ENCODE measurements around the gene SIGLEC15.

Gene SIGLEC15

DNA sequence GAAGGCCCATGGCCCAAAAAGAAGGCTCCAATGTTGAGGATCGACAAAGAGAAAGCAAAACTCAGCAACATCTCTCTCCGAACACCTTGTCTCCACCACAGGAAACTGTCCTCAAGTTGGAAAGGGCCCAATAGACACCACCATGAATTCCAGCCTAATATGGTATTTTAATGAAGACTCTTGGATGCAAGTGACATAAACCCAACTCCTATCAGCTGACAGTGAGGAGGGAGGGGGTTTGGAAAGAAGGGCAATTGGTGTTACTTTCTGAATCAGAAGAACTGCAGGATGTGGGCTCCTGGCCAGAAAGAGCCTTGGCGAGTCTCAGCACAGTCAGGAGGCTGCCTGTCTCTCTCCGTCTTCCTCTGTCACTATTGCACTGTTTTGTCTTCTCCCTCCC lies 40.3 kb upstream of the SIGLEC15 start:
- TF ChIP-seq, protein P1, sequence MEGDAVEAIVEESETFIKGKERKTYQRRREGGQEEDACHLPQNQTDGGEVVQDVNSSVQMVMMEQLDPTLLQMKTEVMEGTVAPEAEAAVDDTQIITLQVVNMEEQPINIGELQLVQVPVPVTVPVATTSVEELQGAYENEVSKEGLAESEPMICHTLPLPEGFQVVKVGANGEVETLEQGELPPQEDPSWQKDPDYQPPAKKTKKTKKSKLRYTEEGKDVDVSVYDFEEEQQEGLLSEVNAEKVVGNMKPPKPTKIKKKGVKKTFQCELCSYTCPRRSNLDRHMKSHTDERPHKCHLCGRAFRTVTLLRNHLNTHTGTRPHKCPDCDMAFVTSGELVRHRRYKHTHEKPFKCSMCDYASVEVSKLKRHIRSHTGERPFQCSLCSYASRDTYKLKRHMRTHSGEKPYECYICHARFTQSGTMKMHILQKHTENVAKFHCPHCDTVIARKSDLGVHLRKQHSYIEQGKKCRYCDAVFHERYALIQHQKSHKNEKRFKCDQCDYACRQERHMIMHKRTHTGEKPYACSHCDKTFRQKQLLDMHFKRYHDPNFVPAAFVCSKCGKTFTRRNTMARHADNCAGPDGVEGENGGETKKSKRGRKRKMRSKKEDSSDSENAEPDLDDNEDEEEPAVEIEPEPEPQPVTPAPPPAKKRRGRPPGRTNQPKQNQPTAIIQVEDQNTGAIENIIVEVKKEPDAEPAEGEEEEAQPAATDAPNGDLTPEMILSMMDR (IDR thresholded peaks at IDR 0.05; ENCODE audit: low read depth, low read length, missing control alignments) = no peak
- no peak overlapping the region for H3K4me3 ChIP-seq (replicated peaks; ENCODE audit: low read depth, low read length)
- no peak for DNase-seq (ENCODE audit: extremely low read depth, low read depth)

DNA sequence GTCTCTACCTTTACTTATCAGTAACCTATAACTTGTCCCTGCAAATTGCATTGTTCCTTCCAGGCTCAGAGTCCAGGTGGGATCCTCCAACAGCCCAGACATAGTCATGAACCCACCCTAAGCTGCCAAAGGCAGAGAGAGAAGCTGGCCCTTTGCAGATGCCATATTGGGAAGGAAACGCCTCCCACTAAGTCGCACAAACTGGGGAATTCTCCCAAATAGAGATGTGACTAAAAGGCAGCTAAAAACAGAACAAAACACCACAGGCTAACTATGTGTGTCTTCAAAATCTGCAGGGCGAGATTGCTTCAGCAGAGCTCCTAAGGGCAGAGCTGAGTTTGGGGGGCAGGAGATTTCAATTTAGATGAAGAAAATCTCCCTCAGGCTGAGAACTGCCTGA lies 38.5 kb upstream of the SIGLEC15 start:
- TF ChIP-seq, protein P1 (IDR thresholded peaks at IDR 0.05; ENCODE audit: low read depth, low read length, missing control alignments) = no peak
- no peak overlapping the region for H3K4me3 ChIP-seq (replicated peaks; ENCODE audit: low read depth, low read length)
- DNase-seq (ENCODE audit: extremely low read depth, low read depth) = no peak

DNA sequence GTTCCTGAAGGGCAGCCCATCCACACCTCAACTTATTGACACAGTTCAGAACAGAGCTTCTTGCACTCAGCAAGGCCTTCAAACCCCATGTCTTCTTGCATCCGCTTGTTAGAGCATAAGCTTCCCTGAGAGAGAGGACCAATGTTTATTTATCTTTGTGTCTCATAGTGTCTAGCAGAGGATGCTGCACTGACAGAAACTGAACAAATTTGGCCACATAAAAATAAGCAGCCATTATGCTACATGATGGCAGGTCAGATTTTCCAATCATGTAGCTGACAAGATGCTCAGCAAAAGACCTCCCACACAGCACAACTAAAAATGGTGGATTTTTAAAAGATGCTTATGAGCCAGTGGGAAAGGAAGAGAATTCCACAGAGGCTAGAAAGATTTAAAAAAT lies 38.1 kb upstream of the SIGLEC15 start:
- no peak for DNase-seq (ENCODE audit: extremely low read depth, low read depth)
- TF ChIP-seq, protein P1 (IDR thresholded peaks at IDR 0.05; ENCODE audit: low read depth, low read length, missing control alignments) = no peak
- no peak overlapping the region for H3K4me3 ChIP-seq (replicated peaks; ENCODE audit: low read depth, low read length)

DNA sequence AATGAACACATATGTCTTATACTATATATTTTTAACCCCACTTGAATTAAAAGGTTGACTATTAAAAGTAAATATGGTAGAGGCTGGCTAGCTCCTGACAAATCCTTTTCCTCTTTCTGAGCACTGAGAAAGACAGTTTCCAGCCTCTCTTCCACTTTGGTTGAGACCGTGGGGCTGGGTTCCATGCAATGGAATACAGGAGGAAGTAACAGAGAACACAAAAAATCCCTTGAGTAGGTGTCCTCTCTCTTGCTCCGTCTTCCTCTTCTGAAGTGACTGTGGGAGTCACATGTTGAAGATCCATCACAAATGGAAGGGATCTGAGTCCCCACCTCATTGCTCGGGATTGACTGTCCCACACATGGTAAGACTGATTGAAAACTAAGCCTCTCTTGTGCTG lies 36.6 kb upstream of the SIGLEC15 start:
- no peak overlapping the region for H3K4me3 ChIP-seq (replicated peaks; ENCODE audit: low read depth, low read length)
- DNase-seq (ENCODE audit: extremely low read depth, low read depth) = no peak
- TF ChIP-seq, protein P1 (IDR thresholded peaks at IDR 0.05; ENCODE audit: low read depth, low read length, missing control alignments) = no peak

DNA sequence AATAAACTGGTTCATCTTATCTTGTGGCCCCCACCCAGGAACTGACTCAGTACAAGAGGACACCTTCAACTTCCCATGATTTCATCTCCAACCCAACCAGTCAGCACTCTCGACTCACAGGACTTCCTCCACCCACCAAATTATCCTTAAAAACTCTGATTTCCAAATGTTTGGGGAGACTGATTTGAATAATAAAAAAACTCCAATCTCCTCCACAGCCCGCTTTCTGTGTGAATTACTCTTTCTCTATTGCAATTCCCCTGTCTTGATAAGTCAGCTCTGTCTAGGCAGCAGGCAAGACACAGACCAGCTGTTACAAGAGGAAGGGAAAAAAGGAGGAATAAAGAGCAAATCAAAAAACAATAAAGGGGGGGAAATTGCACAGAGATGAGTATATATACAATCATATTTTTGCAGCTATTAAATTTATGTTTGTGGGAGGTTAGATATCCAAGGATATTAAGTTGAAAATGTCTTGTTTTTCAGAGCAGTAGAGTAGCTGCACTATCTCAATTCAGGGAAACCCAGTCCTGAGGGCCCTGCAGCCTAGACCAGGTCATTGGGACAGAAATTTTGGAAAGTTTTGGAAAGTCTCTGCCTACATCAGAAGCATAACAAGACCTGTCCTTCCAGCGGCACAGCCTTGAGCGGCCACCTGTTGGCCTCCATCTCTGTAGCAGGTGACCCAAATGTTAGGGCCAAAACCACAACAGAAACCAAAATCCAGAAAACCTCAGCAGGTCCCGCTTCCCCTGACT lies 32.8 kb upstream of the SIGLEC15 start:
- no peak for DNase-seq (ENCODE audit: extremely low read depth, low read depth)
- TF ChIP-seq, protein P1 (IDR thresholded peaks at IDR 0.05; ENCODE audit: low read depth, low read length, missing control alignments) = no peak
- no peak overlapping the region for H3K4me3 ChIP-seq (replicated peaks; ENCODE audit: low read depth, low read length)

DNA sequence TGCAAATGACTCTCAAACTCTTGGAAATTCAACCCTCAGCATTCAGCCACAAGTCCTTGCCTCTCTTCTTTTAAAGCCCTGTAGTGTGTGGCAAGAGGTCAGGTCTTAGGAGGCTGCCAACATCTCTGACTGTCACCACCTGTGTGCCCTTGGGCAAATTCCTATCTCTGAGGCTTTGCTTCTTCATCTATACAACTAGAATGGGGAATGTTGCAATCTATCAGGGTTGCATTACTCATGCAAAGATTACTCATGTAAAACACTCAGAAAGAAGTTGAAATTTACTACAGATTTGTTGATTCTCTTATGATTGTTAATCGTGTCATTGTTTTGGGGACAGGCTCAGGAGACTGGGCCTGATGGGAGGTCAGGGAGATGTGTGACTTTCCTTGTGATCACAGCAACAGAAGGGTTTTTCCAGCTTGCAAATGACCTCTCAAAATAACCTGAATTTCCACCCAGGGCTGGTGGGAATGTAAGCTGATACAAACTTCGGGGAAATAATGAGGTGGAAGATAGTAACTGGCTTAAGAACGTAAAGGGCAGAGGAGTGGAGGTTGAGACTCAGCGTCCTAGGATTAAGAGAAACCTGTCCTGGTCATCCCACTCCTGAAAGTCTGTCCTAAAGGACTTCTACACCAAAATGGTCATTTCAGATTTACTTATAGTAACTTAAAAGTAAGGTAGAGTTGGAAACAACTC lies 32.1 kb upstream of the SIGLEC15 start:
- TF ChIP-seq, protein P1 (IDR thresholded peaks at IDR 0.05; ENCODE audit: low read depth, low read length, missing control alignments) = no peak
- no peak for DNase-seq (ENCODE audit: extremely low read depth, low read depth)
- no peak overlapping the region for H3K4me3 ChIP-seq (replicated peaks; ENCODE audit: low read depth, low read length)

All from HFF-Myc (cell line).